PC-9 (cell line): ENCODE results near the gene WASL. TPM values are rescaled to one million over a fixed set of nuclear protein-coding genes. Genes with fewer than 3 reads are reported as not detected.

ENCODE experiments used
- BruUV-seq: library from RNA; stranded (reverse); fragments of 400-500 nt; replicated peaks from 2 replicates; lab custom pipeline; 2021; lab: Mats Ljungman, UMichigan
- CTCF ChIA-PET: fragments of 300-600 bp; sonication (Branson Sonifier 250); formaldehyde crosslinking; loops from one replicate; lab custom pipeline; 2022; ENCODE audit warnings: antibody characterized with exemption; lab: Charles Lee
- POLR2A ChIA-PET: fragments of 300-600 bp; sonication (Branson Sonifier 250); formaldehyde crosslinking; loops from one replicate; lab custom pipeline; 2022; ENCODE audit warnings: antibody characterized with exemption; ENCODE audit not compliant: unreplicated experiment; lab: Charles Lee
- DNase-seq, 2 experiments: peaks; one replicate each; pipeline versions ENCODE4 v3.0.0 to v3.0.0-alpha.2; 2015 to 2022; ENCODE audit warnings: mixed read lengths in 1 of 2
- H2AFZ ChIP-seq: fragments of 200-600 bp; sonication (generic); 2 replicates; pipeline ENCODE4 v1.8.1; 2017; ENCODE audit warnings: antibody characterized with exemption
- H3F3A ChIP-seq: fragments of 200-600 bp; sonication (generic); 2 replicates; pipeline ENCODE4 v1.8.1; 2017; ENCODE audit warnings: antibody characterized with exemption, mild to moderate bottlenecking, low read depth; ENCODE audit not compliant: insufficient read depth
- H3K27ac ChIP-seq: fragments of 200-600 bp; sonication (generic); 2 replicates; pipeline ENCODE4 v1.6.1; 2016; ENCODE audit warnings: mixed run types
- H3K27me3 ChIP-seq: fragments of 200-600 bp; sonication (generic); 2 replicates; pipeline ENCODE4 v1.6.1; 2016; ENCODE audit warnings: low read depth, mixed run types; ENCODE audit not compliant: insufficient read depth
- H3K36me3 ChIP-seq: fragments of 200-600 bp; sonication (generic); 2 replicates; pipeline ENCODE4 v1.6.1; 2016; ENCODE audit warnings: low read depth, mixed run types
- H3K4me1 ChIP-seq: fragments of 200-600 bp; sonication (generic); replicated peaks from 2 replicates; pipeline ENCODE4 v1.6.1; 2016; ENCODE audit warnings: mixed run types; ENCODE audit not compliant: insufficient read depth
- H3K4me2 ChIP-seq: fragments of 200-600 bp; sonication (generic); 2 replicates; pipeline ENCODE4 v1.6.1; 2017; ENCODE audit warnings: mixed run types
- H3K4me3 ChIP-seq: fragments of 200-600 bp; sonication (generic); 2 replicates; pipeline ENCODE4 v1.6.1; 2016; ENCODE audit warnings: mixed run types
- H3K79me2 ChIP-seq: fragments of 200-600 bp; sonication (generic); 2 replicates; pipeline ENCODE4 v1.6.1; 2017; ENCODE audit warnings: low read depth, mixed run types
- H3K9me2 ChIP-seq: fragments of 200-600 bp; sonication (generic); 2 replicates; pipeline ENCODE4 v1.8.1; 2017; ENCODE audit warnings: mild to moderate bottlenecking; ENCODE audit not compliant: insufficient read depth
- H3K9me3 ChIP-seq: fragments of 200-600 bp; sonication (generic); 2 replicates; pipeline ENCODE4 v1.8.1; 2016; ENCODE audit warnings: low read depth; ENCODE audit not compliant: insufficient read depth
- H4K20me1 ChIP-seq: fragments of 200-600 bp; sonication (generic); 2 replicates; pipeline ENCODE4 v1.8.1; 2017; ENCODE audit not compliant: insufficient read depth
- CTCF ChIP-seq: fragments of 200-600 bp; sonication (generic); conservative IDR thresholded peaks from 2 replicates; pipeline ENCODE4 v1.6.1; 2017; ENCODE audit warnings: mixed run types, antibody characterized with exemption, mild to moderate bottlenecking, moderate library complexity
- EZH2 ChIP-seq: fragments of 200-600 bp; sonication (generic); IDR thresholded peaks from 2 replicates; pipeline ENCODE4 v1.8.0; 2017; ENCODE audit warnings: antibody characterized with exemption, low read depth
- intact Hi-C: fragments of 100-400 bp; cut with micrococcal nuclease; formaldehyde crosslinking; loops from one replicate; pipeline ENCODE4 v1.10.0; 2022; ENCODE audit not compliant: unreplicated experiment
- total RNA-seq: library from RNA; stranded (reverse); gene quantifications from 2 replicates; pipeline ENCODE4 v1.2.3, GENCODE V29; 2021

The WASL gene
- total RNA-seq, 1 experiment from 2014 or later, result 40.3 TPM

DNA sequence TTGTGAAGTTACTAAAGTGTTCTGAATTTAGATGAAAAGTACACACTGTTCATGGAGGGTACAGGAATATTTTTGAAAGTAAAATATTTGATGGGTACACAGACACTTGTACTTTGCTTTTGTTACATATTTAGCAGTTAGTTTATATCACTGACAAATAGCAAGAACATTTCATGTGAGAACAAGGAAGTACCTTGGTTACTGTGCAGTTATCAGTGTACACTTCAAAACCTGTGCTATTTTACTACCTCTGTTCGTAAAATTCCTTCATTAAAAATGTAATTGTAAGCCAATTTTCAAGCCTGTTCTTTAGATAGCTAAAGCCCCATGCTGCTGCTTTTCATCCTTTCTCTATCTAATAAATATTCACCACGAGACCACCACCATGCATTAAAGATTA lies 39.8 kb upstream of the WASL start:
- Histone ChIP-seq H3K27me3 (no peaks in the 10 kb centered on the region), H3K9me2 (no peaks in the 10 kb centered on the region; the same call in 1 of the 2 replicates), H3K4me3 (no peak overlapping the region), H3F3A (no peaks in the 10 kb centered on the region), H3K36me3 (no peaks in the 10 kb centered on the region), H3K79me2 (no peaks in the 10 kb centered on the region), H3K9me3 (no peaks in the 10 kb centered on the region), H2AFZ (no peak overlapping the region), H3K27ac (no peak overlapping the region), H3K4me1 (0 out of 2 replicates have a peak, but pooled peaks cover 7% of the 10 kb centered on the region), H3K4me2 (no peak overlapping the region), H4K20me1 (no peaks in the 10 kb centered on the region)
- ChIA-PET POLR2A (no interaction called here), CTCF (no interaction called here)
- intact Hi-C loops, result no loop called here
- BruUV-seq, result no TSS peak
- TF ChIP-seq CTCF (no peak), EZH2 (no peak)
- DNase-seq, result no peak

GRCh38 chr7:123787220-123788007 lies 38.6 kb upstream of the WASL start:
- peak in 1 of 2 experiments; percentile 53 for DNase-seq
- H3K4me2 ChIP-seq, result no peak overlapping the region

DNA sequence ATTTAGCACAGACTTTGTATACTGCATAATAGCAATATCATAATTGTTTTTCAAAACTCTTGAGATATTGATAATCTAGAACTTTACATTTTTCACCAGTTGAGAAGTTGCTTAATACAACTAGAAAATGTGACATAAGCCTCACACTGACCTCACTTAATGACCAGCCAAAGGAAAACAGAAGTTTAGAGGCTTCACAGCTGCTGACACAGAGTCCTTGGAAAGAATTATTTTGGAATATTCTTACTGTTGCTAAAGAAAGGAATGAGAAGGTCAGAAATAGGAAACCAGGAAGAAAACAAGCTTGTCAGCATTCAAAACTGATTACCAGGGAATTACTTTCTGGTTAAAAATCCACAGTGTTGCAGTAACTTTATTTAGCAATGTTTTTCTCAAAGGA lies 35.5 kb upstream of the WASL start:
- Histone ChIP-seq H3K79me2 (no peaks in the 10 kb centered on the region), H3K4me2 (no peak overlapping the region), H3K9me2 (no peaks in the 10 kb centered on the region; the same call in 1 of the 2 replicates), H2AFZ (no peak overlapping the region), H3K36me3 (no peaks in the 10 kb centered on the region), H4K20me1 (no peaks in the 10 kb centered on the region), H3K27me3 (no peaks in the 10 kb centered on the region), H3K4me1 (0 out of 2 replicates have a peak, but pooled peaks cover 7% of the 10 kb centered on the region), H3K9me3 (no peaks in the 10 kb centered on the region), H3K27ac (no peak overlapping the region), H3F3A (no peaks in the 10 kb centered on the region), H3K4me3 (no peak overlapping the region)
- DNase-seq, result no peak
- BruUV-seq, result no TSS peak
- POLR2A ChIA-PET, result no interaction called here
- intact Hi-C loops, result no loop called here
- CTCF ChIA-PET, result no interaction called here
- TF ChIP-seq CTCF (no peak), EZH2 (no peak)

More at GRCh38 chr7:123787220-123788007, 38.6 kb upstream of the WASL start:
- TF ChIP-seq EZH2 (no peak), CTCF (no peak)
- no TSS peak for BruUV-seq
- ChIA-PET CTCF (no interaction called here), POLR2A (no interaction called here)
- Histone ChIP-seq H3K4me3 (no peak overlapping the region), H4K20me1 (no peaks in the 10 kb centered on the region), H3F3A (no peaks in the 10 kb centered on the region), H3K9me2 (no peaks in the 10 kb centered on the region; the same call in 1 of the 2 replicates), H3K27me3 (no peaks in the 10 kb centered on the region), H3K79me2 (no peaks in the 10 kb centered on the region), H2AFZ (no peak overlapping the region), H3K27ac (no peak overlapping the region), H3K36me3 (no peaks in the 10 kb centered on the region), H3K4me1 (0 out of 2 replicates have a peak, but pooled peaks cover 7% of the 10 kb centered on the region), H3K9me3 (no peaks in the 10 kb centered on the region)
- intact Hi-C loops, result no loop called here
